ENCODE data around the gene TCF4.

The TCF4 gene

DNA sequence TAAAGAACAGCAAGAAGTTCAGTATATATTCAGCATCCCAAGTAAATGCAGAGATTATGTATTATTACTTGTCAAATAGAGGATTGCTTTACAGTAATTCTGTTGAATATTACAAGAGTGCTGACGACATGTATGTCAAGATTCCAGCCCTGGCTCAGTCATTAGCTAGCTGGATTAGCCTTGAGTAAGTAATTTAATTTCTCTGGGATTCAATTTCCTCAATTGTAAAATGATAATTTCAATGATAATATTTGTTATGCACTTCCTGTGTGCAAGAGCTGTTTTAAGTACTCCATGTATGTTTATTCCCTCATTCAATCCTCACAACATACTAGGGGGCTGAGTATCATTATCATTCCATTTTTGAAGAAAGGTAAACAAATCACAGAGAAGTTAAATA is 44.0 kb downstream of the TCF4 start:
- DNase-seq (ENCODE audit: low read depth in 2 of 2): no peak

DNA sequence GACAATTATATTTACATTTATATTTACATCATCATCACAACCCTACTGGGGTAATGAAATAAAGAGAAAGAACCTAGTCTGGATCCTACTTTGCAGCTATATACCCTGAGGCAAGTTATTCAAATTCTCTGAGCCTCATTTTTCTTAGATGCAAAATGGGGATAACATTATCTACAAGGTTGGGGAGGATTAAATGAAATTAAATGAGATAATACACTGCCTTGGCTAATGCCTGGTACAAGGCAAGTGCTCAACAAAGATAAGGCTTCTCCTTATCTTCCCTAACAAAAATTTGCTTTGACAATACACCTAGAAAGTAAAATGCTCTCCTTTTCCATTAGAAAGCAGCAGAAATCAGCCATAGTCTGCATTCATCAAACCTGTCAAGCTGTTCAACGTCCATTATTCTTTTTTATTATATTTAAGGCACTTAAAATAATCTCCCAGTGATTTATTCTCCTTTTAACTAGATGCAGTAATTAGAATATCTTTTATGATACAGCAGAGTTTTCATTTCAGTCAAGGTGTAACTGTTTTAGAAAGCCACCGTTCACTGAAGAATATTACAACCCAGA is 44.8 kb downstream of the TCF4 start:
- no peak for DNase-seq (ENCODE audit: low read depth in 2 of 2)

DNA sequence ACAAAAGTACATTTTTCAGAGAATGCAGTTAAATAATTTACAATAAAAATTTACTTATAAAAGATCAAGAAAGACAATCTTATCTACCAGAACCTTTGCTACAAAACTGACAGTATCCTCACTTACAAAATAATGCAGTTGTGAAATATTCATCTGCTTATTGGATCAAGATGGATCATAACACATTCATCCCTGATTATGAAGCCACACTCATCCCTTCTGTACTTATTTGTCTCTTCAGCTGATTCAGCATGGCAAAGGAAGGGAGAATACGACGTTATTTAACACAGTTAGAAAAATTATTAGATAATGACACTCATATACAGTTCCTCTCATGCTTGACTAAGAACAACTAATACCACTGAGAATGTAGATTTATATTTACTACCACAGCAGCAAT is 46.4 kb downstream of the TCF4 start:
- DNase-seq (ENCODE audit: low read depth in 2 of 2): peak; percentile 19 to 25

DNA sequence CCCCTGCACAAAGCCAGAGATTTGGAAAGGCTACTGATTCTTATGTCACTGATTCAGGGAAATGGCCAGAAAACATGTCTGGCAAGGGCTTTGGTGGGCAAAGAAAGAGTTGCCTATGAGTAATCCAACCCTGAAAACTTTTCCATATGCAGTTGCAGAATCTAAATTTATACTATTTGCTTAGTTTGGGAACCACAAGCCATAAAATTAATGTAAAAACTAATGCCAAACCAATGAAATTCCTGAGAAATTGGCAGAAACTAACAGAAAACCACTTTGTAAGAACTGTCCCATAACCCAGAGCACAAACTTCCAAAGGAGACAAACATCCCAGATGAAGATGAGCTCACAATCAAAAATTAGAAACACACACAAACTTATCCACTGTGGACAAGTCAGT is 48.8 kb downstream of the TCF4 start:
- peak in 1 of 2 experiments; percentile 20 for DNase-seq (ENCODE audit: low read depth in 2 of 2)

DNA sequence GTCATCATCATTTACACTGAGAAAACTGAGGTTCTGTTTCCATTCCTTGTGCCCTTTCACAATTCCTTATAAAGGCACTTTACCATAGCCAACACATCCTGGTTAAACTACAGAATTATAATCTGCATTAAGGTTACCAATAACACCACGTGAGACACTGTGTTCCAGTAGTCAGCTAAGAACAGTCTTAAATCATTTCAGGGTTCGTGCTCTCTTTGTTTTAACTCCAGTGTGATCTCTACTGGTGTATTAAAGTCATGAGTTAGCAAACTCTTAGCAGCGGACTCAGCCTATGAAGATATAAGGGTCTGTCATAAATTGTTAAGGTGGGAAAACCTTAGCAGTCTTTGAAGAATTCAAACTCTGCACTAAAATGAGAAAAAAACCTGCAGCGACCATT is 53.0 kb downstream of the TCF4 start:
- no peak for DNase-seq (ENCODE audit: low read depth in 2 of 2)

DNA sequence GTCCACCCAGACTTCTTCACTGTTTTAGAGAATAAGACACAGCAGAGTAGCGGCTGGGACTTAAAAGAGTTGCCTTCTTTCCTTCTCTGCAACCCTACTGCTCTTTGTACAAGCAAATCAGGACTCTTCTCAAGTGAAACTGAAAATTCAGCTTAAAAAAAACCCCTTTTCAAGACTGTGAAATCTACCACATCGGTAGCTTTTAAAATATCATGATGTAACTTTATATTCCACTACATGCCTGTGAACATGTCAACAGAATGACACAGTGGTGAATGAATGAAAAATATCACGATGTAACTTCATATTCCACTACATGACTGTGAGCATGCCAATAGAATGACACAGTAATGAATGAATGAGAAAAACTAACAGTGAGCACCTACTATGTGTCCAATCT is 53.4 kb downstream of the TCF4 start:
- DNase-seq (ENCODE audit: low read depth in 2 of 2): no peak

DNA sequence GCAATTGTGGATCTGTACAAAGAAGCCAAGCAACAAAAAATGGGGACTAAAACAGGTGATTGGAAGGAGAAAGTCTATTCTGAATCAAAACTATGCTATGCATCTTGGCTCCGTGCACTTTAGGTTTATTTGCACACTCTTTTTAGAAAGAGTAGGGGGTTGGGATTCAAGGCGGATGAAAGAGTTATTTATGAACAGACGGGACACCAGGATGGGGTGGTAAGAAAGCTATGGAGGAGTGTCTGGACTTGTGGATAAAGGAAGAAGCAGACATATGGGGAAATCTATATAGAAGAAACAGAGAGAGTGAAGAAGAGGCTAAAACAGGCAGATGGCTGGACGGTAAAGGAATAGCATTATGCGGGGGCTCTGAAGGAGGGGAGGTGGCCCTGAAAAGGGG is 57.8 kb downstream of the TCF4 start:
- no peak for DNase-seq (ENCODE audit: low read depth in 2 of 2)

DNA sequence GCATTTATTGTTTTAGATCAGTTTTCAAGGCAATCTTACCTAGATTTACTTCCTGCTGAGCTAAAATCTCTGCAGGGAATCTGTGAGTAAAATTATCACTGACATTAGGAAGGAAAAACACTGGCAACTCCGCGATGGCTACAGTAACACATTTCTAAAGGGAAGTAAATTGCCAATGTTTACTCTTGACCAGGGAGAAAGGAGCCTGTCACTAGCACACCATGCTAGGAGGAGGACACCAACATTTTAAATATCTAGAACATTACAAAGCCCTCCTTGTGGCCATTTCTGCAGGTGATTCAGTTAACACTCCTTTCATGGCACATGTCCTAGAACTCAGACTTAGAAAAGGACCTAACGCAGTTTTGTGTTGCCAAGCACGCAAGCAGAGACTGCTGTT is 58.4 kb downstream of the TCF4 start:
- no peak for DNase-seq (ENCODE audit: low read depth in 2 of 2)

DNA sequence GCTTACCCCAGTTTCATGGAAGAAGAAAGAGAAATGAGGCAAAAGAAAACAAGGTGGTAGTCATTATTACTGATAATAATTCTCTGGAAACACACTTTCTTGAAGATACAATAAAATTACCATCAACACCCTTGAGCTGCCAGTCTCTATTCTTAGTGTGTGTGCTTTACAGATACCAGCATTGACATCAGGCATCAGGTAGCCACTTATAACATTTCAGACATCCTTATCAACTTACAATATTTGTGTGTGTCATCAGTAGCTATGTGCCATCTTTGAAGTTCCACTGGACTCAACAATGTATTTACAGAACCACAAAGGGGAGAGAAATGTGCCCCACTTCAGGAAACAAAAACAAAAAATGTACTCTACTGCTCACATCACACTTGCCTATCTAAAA is 62.1 kb downstream of the TCF4 start:
- no peak for DNase-seq (ENCODE audit: low read depth in 2 of 2)

DNA sequence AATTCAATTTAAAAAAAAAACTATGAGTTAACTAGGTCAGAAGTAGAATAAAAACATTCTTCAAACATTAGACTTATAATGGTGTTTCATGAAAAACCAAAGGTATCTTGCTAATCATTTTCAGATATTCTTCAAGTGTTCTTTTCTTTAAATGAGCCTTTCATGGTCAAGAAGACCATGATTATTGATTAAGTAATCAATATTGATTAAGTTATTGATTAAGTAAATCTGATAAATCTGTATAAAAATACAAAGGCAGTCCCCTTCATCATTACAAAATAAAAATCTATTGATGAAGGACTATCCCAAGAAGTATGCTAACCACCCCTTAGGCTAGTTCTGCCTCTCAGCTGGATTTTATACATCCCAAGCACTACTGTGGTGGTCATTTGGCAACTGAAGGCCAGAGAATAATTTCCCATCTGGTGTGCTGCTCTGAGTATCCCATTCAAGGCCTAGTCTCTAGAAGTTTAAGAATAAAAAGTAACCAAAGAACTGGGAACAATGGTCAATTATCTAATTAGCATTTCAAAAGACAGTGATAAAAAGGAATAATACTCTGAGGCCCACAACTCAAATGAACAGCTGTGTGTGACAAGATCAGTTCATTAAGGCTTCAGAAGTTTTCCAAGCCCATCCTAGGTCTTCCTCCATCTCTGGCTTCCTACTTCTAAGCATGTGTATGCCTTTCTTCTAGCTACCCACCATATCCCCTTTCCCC is 63.5 kb downstream of the TCF4 start:
- no peak for DNase-seq (ENCODE audit: low read depth in 2 of 2)

DNA sequence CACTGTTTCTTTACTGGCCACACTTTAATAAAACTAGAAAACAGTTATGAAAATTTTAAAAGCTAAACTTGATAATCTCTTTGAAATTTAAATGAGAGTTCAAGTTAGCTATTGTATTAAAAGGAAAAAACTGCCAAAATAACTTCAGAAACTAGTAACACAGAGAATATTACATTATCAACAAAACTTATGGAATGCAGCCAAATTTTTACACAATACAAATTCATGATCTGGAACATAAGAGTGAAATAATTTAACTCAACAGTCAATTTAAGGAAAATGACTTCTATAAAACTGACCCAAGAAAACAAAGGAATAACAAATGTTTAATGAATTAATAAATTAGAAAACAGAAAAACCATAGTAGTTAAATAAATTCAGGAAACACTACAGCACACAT is 65.0 kb downstream of the TCF4 start:
- DNase-seq (ENCODE audit: low read depth in 2 of 2): no peak

DNA sequence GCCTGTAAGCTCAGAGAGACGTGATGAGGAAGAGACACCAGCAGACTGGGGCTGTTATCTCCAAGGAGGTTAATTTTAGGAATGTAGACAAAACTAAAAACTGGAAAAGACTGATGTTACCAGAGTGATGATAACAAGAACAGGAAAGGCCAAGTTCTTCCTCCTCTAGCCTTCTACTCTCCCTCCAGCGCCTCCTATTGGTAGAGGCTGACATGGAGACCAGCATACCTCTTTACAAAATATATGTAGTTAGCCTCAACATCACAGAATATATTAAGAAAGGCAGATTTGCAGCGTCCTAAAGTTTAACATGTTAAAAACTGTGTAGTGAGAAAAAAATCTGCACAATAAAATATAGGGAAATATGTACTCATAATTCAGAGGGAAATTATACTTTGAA is 66.0 kb downstream of the TCF4 start:
- DNase-seq (ENCODE audit: low read depth in 2 of 2): no peak

DNA sequence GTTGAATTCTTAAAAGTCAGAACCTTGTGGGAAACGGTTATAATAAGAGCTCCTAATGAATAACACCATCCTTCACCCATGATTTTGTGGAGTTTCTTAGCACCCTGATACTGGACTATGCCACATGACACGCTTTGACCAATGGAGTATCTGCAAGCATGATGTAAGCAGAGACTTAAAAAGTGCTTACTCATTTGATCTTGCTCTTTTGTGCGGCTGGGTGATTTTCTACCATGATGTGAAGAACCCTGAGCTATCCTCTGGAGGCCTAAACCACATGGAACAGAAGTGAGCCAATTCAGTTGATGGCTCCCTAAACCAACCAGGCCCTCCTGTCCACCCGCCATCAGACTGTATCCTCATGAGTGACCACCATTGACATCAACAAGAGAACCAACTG is 70.9 kb downstream of the TCF4 start:
- DNase-seq (ENCODE audit: low read depth in 2 of 2): no peak

DNA sequence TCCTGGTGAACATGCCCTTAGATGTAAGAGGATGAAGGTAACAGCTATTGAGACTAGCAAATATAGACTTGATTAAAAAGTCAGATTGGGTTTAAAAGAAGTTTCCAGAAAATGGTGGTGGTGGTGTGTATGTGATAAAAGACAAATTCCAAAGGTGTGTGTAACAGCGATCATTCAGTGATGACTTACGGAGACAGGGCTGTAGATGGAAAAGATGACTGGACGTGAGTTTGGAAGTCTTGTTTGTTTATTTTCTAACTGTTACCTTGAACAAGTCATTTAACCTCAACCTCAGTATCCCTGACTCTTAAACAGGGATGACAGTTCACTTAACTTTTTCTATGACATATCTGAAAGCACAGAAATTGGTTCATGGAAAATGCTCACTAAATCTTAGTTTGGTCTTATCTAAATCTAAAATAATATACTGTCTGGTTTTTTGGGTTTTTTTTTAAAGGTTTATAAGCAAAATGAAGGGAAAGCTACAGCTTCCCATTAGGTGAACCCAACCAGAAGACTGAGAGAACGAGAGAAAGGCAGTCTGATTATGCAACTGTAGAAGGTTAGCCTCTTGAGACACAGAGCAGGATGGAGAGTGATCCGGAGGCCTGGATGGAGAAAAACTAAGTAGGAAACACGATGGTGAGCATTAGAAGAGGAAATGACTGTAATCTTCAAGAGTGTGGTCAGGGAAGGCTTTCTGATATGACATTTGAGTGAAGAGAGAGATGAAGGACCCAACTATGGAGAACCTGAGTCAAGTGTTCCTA is 71.9 kb downstream of the TCF4 start:
- DNase-seq (ENCODE audit: low read depth in 2 of 2): no peak

DNA sequence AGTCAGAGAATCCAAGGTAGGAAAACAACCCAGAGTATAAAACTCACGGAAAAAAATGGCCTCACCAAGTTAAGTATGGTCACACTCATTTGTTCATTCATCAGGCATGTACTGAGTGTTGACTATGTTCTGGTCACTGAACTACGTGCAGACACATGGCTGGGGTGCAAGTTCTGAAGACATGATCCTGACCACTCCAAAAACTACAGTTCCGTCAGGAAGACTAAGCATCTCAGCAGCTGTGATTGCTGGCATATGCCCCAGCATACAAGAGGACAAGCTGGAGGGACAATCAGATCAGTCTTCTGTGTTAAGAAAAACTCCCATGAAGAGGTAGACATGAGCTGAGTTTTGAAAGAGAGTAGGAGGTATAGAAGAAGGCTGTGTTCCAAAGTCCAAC is 72.8 kb downstream of the TCF4 start:
- no peak for DNase-seq (ENCODE audit: low read depth in 2 of 2)

DNA sequence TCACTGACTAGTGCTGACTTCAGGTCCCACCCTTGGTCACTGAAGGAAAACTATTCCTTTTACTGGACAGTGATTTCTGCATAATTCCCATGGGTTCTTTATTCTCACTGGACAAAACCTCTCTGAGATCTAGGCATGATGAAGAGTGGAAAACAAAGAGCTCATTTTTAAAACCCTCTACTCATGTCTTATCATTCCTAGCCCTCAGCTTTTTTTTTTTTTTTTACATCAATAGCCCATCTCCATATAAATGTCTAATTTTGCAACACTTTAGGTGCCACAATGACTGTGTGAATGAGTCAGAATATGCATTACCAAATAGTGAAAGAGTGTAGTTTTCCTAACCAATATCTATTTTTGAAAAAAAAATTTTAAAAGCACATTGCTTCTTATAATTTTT is 74.8 kb downstream of the TCF4 start:
- DNase-seq (ENCODE audit: low read depth in 2 of 2): no peak

DNA sequence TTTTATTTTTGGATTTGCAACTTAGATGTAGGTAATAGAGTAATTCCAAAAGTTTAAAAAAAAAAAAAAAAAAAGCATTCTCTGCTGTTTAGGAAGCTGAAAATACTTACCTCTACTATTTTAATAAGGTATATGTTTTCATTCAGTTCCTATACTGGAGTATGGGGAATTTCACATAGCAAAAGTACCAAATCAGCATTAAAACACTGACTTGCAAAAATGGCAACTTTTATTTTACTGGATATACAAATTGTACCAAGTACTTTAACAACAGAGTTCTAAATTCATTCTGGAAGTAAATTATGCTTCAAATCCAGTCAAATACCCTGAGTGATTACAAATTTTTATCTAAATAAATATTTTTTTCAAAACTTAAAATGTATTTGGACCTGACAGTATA is 76.7 kb downstream of the TCF4 start:
- DNase-seq (ENCODE audit: low read depth in 2 of 2): no peak

DNA sequence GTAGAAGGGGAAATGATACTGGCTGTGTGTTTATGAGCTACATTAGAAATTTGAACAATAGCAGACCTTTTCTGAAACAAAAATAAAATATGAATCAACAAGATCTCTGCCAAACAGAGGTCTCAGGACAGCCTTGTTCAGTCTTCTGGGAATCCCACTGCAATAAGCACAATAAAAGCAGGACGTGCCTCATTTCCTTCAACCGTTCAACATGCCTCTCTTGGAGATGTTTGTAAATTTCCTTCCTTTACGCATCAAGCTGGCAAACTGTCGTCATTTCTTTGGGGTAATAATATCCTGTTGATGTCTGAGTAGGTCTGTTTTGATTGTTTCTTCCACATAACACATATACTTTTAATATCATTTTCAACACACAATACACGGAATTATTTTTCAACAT is 77.2 kb downstream of the TCF4 start:
- DNase-seq (ENCODE audit: low read depth in 2 of 2): no peak

DNA sequence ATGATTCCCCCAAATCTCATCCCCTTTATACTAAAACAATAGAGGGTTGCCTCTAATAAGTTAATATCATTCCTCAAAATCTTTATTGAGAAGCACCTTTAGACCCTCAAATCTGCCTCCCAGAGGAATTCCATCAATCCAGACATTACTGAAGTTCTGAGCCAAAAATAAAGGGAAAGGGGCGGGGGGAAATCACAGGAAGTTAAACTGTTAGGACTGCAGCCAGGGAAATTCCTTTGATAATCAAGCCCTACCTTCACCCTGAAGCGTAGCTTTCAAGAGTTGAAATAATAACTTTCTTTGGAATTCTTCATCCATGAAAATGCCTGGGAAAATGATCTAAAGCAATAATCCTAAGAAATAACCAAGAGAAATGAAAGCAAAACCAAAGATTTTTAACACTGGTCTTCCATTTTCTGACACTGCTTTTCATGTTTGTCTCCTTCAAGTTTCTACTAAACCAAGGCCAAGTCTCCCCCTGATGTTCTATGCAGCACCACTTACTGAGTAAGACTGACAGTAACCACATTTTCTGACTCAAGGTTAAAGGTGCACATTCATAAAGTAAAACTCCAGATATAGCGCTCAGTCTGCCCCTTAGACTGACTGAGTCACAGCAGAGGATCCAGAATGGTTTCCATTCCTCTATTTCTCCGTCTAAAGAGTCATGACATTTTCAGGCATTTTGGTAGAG is 78.2 kb downstream of the TCF4 start:
- DNase-seq (ENCODE audit: low read depth in 2 of 2): peak; percentile 45 to 47

DNA sequence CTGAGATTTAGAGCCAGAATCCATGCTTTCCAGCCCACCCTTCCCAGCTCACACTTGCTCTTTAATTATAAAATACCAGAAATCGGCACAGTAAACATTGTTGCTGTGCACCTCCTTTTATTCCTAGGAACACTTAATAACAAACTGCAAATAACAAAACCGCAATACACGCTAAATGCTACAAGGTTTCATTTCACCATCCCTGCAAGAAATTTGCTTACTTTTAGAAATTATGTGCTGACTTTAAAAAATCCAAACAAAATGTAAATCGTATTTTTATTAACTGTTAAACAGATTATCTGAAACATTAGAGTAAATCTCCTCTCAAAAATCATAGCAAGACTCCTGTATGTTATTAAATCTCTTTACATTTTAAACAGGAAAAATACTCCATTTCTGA is 79.3 kb downstream of the TCF4 start:
- DNase-seq (ENCODE audit: low read depth in 2 of 2): no peak

DNA sequence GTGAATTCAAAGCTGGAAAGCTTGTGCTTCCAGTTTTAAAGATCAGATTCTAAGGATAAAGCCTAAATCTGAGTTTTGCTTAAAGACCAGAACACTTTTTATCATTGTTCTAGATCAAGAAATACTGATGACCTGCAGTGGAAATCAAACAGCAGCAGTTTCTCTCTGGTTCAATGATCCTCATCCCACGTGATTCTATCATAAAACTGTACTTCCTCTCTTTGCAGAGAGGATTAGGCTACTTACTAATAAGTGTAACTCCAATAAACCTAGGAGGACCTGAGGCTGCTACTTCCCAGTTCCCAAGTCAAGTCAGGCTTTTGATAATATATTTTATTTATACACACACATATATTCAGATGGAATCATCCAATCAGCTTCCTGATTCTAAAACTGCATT is 81.9 kb downstream of the TCF4 start:
- no peak for DNase-seq (ENCODE audit: low read depth in 2 of 2)

DNA sequence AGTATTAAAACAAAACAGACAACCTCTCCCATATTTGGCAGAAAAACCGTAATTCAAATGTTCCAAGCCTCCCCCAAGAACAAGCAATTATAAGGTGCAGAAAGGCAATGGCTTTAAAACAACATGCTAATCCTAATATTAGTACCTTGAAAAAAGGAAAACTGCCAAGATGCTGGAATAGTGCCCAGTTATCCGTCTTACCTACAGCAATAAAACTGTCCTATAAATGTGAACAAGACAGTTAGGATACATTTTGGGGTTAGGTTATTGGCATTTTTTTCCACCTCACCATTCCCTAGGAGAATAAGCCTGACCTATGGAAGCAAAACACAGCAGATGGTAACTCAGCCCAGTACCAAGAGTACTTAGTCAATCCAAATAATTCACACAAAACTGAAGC is 83.2 kb downstream of the TCF4 start:
- DNase-seq (ENCODE audit: low read depth in 2 of 2): no peak
